Gastroesophageal sphincter (tissue), 3 donors: ENCODE data around the gene CNTNAP5.

ENCODE experiments used
- EP300 ChIP-seq: sonication (generic); formaldehyde crosslinking; IDR thresholded peaks from one replicate; pipeline ENCODE4 v1.6.1; 2017; ENCODE audit warnings: antibody characterized with exemption, mild to moderate bottlenecking
- POLR2A ChIP-seq, 2 donors: fragments of 450-650 bp; IDR thresholded peaks; one replicate each; pipeline ENCODE4 v1.6.1; 2017; ENCODE audit warnings: antibody characterized with exemption in 2 of 2, mild to moderate bottlenecking in 2 of 2, moderate library complexity in 1 of 2
- POLR2AphosphoS5 ChIP-seq: sonication (generic); formaldehyde crosslinking; IDR thresholded peaks from one replicate; pipeline ENCODE4 v1.6.1; 2017; ENCODE audit warnings: antibody characterized with exemption
- TF ChIP-seq, protein P1 (sequence below), 4 experiments: fragments of 200-600 bp in 2 of 4; fragments of 450-650 bp in 2 of 4; sonication (generic) in 1 of 4; IDR thresholded peaks; one replicate each; pipeline ENCODE4 v1.5.1; 2017 to 2019; ENCODE audit warnings: antibody characterized with exemption in 4 of 4, mild to moderate bottlenecking in 2 of 4, moderate library complexity in 2 of 4

DNA sequence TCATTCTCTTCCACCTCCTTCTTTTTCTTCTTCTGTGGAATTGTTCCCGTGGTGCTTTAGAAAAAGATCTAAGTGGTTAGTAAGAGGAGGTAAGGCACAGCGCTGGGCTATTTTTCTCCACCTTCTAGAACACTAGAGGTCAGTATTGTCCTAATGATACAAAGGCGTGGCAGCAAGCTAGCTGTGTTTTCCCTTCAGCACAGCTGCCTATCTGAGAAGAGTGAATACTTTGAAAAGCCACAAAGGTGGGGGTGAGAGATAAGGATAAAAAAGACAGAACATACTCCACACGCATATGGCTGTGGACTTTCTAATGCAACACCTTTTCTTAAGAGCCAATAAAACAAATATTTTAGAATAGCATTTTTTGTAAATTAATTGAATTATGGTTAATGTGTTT, 2.1 kb downstream of the CNTNAP5 start:
- TF ChIP-seq POLR2AphosphoS5 (no peak), POLR2A (IDR thresholded peaks at IDR 0.05) (no peak), EP300 (no peak)
- TF ChIP-seq, protein P1, sequence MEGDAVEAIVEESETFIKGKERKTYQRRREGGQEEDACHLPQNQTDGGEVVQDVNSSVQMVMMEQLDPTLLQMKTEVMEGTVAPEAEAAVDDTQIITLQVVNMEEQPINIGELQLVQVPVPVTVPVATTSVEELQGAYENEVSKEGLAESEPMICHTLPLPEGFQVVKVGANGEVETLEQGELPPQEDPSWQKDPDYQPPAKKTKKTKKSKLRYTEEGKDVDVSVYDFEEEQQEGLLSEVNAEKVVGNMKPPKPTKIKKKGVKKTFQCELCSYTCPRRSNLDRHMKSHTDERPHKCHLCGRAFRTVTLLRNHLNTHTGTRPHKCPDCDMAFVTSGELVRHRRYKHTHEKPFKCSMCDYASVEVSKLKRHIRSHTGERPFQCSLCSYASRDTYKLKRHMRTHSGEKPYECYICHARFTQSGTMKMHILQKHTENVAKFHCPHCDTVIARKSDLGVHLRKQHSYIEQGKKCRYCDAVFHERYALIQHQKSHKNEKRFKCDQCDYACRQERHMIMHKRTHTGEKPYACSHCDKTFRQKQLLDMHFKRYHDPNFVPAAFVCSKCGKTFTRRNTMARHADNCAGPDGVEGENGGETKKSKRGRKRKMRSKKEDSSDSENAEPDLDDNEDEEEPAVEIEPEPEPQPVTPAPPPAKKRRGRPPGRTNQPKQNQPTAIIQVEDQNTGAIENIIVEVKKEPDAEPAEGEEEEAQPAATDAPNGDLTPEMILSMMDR (IDR thresholded peaks at IDR 0.05), result peak in 3 of 4 experiments; percentile 36 to 67 (median 46)
